ENCODE data around the gene PPP1R11.

PPP1R11 gene

DNA sequence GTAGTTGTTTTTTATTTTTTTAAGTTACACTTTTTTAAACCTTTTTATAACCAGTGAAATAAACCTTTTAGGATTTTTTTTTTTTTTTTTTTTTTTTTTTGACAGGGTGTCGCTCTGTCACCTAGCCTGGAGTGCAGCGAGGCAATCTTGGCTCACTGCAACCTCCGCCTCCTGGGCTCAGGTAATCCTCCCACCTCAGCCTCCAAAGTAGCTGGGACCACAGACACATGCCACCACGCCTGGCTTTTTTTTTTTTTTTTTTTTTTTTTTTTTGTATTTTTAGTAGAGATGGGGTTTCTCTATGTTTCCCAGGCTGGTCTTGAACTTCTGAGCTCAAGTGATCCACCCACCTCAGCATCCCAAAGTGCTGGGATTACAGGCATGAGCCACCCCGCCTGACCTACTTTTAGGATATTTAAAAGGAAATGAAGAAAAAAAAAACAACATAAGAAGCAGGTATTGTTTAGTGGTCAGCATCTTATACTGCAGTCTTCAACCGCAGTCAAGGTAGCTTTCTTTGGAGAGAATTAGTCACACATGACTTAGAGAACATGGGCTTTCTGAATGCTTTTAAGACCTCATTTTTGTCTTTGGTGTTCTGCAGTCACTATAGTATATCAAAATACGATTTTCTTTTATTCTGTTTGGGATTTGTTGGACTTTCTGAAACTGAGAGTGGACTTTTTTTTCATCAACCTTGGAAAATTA lies 4.4 kb upstream of the PPP1R11 start:
- no peak for DNase-seq

DNA sequence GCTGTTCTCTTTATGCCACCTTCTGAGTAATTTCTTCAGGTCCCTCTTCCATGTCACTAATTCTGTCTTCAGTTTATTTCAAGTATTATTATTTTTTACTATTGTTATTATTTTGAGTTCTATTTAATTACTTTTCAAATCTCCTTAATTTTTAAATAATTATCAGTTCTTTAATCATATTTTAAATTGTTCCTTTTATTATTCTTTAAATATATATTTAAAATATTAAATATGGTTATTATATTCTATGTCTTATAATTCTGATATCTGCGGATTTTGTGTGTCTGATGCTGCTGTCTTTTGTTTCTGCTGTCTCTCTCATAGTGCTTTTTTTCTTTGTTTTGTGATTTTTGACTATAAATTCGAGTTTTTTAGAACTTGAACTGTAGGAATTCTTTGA lies 3.7 kb upstream of the PPP1R11 start:
- DNase-seq: no peak

DNA sequence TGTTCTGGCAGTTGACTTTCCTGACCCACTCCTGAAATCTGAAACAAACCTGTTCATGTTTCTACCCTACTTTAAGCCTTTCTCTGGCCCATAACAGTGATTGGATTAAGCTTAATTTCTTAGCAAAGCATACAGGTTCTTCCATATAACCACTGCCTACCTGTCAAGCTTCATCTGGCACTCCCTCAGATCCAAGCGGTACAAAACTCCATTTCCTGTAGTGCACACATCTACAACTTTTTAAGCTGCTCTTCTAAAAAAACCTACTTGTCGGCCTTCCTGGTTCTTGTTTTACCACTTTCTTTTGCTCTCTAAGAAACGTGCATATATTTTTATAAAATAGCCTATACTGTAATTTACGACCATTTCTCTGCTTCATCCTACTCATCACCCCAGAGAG lies 916 bp upstream of the PPP1R11 start:
- DNase-seq: no peak

DNA sequence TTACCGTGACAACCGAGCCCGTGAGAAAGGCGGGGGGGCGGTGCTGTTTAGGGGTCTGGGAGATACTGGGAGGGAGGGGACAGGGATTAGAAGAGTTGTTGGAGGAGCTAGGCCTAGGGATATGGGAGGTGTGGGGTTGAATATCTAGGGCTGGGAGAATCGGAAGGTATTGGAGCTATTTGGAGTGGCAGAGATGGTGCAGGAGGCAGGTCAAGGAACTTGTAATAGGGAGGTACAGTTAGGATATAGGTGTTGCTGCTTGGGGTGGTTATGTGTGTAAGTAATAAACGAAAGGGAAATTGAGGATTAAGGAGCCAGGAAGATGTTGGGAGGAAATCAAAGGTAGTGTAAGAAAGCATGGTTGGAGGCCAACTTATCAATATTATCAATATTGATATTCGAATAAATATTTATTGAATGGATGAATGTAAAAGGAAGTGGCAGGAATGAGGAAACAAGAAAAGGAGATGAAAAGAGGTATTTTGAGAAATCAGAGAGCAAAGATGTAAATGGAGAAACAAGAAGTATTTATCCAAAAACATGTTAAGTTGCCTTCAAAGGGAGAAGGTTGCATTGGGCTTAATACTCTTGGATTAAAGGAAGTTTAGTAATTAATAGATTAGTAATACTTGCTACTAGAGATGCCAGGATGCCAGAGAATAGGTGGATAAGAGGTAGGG lies 602 bp downstream of the PPP1R11 start:
- no peak for DNase-seq

DNA sequence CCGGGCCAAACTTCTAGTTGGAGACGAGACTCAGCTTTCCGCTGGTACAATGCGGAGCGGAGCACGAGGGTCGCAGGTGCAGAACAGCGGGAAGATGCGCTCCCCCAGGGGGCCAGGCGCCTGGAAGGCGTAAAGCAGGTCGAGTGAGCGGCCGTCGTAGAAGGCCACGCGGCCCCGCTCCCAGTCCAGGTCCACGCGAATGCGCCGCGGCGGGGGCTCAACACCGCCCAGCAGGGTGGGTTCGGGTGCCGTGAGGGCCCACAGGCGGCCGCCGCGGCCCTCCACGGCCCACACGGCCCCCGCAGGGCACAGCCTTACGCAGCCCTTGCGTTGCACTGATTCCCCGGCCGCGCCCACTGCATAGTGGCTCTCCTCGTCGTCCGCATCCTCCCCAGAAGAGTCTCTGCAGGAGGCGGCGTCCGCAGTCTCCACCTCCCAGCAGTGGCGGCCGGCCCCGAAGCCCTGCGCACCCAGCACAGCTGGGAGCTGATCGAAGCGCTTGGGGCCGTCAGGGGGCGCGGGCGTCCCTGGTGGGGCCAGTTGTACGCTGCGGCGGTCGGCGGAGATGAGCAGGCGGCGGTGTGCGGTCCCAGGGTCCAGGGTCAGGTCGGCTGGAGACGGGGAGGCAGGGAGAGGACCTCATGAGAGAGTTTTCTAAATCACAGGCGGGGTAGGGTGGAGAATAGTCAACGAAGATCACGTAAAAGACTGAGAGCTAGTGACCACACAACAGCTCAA lies 4.3 kb downstream of the PPP1R11 start:
- DNase-seq: peak; percentile 70

DNA sequence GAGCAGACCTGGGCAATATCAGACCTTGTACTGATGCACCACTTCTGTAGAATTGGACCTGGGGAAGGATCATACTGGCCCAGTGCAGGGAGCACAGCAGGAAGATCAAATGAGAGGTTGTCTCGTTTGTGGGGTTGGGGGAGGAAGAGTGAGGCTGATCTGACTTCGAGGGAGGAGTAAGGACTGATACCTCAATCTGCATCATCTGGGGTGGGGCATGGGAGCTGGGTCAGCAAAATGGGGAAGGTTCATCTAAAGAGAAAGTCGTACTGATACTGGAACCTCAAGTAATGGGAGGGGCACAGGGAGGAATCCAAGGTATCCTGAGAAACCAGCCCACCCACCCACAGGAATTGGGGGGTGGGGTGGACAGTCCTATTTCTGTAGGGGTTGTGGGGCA lies 4.9 kb downstream of the PPP1R11 start:
- no peak for DNase-seq

DNA sequence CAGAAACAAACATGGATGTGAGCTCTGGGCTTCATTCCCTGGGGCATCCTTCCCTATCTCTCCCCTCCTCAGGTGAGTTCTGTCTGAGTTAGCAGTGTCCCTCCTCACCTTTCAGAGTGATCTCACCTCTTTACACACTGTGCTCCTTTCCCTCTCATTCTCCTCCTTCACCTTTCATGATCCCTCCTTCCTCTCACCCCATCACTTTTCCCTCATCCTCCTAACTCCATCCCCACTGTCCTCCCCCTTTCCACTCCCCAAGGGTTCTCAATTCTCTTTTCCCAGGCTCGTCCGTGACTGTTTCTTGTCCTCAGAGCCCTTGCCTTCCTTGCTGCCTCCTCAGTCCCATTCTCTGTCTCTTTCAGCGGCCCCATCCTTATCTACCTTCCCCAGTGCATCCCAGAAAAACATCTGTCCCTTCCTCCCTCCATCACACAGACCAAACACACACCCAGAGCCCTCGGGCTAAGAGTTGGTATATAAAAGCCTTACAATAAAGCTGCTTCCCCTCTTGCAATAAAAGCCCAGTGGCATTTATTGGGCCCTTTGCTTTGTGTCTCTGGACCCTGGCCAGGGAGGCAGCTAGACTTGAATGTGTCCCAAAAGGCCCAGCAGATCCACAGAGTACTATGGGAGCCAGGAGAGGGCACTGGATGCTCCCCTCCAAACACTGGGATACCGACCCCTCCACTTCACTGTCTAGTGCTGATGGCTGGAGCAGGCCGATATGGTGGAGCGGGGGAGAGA lies 6.7 kb downstream of the PPP1R11 start:
- no peak for DNase-seq

DNA sequence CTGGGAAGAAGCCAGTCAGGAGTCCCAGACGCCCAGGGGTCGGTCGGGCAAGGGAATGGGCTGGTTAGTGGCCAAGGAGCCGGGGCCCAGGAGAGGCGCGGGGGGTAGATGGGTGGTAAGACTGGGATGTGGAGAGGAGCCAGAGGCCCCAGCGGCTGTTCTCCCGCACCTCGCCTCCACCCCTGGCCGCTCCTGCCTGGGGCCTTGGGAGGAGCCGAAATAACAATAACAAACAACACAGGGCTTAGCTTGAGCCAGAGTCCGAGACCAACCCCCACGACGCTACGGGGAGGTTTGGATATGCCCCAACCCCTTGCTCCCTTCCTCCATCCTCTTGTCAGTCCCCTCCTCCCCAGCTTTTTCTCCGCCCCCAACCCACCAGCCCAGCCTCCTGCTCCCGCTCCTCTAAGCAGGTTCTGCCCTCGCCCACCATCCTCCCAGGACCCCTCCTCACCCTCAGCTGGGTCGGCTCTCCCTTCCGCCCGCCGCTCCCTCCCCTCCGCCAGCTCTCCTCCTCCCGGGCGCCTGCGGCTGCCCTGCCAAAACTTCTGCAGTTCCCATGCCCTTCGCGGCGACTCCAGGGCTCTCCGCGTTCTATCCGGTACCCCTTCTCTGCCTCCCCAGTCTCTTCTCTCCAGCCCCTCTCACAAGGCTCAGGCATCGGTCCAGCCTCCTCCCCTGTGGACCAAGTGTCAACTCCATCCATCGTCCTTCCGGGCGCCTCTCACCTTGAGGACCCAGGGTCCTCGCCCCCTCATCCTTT lies 7.5 kb downstream of the PPP1R11 start:
- no peak for DNase-seq

DNA sequence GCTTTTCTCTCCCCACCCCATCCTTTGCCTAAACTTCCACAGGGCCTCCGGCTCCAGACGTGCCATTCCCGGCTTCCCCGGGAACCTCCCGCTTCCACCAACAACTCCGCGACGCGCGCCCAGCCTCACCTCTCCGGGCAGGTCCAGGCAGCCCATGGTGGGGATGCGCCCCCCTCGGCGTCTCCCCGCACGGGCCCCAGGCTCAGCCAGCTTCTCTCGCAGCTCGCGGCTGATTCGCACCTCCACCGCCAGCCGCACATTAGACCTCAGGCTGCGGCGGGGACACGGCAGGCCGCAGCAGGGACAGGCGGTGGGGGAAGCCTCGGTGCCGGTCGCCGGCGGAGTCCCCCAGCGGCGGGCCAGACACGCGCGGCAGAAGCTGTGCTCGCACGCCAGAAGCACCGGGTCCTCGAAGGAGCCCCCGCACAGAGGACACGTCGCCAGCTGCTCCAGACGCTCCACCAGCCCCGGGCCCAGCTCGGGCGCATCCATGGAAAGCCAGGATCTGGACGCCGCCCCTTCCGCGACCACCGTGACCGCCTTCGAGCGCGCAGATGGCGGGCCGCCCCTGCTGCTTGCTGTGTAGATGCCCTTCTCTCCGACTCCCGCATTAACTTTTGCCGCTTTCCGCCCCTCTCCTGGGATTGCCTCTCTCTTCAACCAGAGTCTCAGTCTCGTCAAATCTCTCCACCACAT lies 8.2 kb downstream of the PPP1R11 start, which contains the start of gene RNF39:
Gene RNF39, minus strand, starts transcription at position 676 of the 696 bp plus-strand sequence. Its CDS starts 184 bp downstream, at position 492.
- DNase-seq: peak; percentile 72

DNA sequence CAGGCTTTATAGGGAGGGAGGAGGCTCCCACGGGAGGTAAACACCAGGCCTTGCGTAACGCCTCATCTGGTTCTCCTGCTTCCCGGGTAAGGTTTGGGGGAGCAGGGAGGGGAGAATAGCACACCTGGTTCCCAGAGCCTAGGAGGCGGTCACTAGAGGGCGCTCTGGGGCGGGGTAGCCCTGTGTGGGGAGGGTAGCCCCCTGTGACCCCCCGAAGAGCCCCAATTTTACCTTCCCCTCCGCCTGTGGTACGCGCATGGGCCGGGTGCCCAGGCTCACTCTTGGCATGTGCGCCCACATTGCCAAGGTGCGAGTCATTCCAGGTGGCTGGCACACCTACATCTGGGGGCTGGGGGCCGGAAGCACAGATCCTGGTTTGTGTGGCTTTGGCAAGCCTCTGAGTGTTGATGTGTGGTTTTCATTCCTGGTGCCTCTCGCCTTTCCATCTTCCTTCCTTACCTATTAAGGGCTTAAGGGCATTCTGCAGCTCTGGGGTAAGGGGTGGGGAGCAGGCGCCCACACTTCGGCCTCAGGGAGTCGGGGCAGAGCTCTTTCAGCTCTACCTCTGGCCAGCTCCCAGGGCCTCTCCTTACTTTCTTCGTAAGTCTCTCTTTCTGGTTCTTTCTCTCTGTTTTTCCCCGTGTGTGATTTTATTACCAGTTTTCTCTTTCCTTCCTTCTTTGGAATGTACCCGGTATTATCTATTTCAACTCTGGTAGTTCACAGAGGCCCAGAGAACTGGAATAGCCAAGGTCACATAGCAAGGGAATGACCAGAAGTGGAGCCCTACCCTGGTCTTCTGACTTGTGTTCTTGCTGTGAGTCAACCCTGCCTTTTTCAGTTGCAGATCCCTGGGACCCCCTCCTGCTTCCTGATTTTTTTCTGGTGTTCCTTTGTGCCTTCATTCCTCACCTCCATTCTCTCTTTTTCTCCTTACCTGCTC lies 9.1 kb downstream of the PPP1R11 start:
- no peak for DNase-seq

DNA sequence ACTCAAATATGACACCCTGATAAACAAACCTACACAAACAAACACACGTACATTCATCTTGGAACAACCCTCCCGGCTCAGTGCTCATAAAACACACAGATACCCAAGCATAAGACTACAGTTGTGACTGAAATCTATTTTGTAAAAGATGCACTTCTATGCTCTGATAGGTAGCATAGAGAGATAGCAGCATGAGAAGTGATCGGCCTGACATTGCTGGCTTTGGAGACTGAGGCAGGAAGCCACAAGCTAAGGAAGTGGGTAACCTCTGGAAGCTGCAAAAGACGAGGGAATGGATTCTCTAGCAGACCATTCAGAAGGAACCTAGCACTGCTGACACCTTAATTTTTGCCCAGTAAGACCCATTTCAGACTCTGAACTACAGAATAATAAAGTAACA lies 10.2 kb downstream of the PPP1R11 start:
- no peak for DNase-seq

DNA sequence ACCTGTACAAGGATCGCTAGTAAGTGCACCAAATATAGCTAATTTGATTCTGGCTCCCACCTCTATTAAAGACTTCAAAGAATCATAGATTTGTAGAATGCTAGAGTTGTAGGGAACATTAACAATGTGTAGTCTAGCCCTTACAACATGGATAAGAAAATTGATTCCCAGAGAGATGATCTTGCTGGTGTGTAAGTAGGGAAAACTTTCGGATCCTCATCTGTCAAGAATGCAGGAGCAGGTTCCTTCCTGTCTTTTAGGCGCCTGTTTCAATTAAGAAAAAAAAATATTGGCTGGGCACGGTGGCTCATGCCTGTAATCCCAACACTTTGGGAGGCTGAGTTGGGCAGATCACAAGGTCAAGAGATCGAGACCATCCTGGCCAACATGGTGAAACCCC lies 20.9 kb downstream of the PPP1R11 start:
- no peak for DNase-seq

DNA sequence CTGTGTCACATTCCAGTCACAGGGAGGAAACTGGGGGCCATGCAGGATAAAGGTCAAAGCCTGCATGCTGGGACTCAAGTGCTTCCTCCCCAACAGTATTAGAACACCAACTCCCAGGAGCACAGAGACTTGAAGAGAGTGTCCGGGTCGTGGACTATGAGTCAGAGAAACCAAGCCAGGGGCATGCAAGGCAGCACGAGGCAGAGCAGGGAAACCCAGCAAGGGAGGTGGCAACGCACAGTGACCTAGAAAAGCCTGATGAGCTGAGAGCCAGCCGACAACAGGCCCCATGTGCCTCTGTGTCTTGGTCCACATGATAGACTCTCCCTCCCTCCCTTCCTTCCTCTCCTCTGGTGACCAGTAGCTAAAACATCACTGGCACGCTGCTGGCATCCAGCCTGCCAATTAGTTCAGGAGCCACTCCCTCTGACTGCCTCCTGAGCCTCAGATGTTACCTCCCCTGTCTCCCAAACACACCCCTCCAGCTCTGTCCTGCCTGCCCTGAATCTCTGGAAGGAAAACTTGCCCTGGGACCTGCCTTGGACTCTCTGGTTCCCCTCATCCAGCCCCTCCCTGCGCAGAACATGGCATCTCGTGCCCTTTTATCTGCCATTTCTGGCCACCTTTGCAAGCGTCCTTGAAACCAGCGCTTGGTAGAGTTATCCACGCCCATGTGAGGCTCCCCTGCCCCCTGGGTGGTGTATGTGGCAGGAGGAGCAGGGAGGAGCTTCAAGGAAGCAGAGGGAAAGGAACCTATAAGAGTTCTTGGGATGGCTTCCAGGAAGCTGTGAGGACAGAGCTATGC lies 24.8 kb downstream of the PPP1R11 start:
- DNase-seq: peak; percentile 37

DNA sequence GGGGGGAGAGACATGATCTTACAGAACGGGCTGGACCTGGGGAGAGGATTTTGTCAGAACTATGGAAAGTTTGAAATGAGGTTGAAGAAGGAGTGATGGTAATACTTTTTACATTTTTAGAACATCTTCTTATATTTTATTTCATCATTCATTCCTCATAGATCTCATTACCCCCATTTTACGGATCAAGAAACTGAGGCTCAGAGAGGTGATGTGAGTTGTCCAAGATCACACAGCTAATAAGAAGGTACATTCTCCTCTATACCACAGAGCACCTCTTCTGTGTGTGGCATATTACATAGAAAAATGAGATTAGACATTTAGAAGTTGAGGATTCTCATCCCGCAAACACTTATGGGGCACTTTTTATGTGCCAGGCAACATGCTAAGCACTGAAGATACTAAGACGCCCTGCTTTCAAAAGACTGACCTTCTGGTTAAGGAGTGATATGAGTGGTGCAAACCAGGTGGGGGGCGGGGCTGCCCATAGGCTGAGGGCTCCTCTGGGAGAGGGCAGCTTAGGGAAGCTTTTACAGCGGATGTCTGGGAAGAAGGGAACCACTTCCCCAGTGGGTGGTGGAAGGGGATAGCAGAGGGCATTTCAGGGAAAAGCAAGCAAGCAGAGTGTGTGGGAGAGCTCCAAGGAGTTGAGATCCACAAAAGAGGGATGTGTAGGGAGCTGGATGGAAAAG lies 26.0 kb downstream of the PPP1R11 start:
- no peak for DNase-seq

DNA sequence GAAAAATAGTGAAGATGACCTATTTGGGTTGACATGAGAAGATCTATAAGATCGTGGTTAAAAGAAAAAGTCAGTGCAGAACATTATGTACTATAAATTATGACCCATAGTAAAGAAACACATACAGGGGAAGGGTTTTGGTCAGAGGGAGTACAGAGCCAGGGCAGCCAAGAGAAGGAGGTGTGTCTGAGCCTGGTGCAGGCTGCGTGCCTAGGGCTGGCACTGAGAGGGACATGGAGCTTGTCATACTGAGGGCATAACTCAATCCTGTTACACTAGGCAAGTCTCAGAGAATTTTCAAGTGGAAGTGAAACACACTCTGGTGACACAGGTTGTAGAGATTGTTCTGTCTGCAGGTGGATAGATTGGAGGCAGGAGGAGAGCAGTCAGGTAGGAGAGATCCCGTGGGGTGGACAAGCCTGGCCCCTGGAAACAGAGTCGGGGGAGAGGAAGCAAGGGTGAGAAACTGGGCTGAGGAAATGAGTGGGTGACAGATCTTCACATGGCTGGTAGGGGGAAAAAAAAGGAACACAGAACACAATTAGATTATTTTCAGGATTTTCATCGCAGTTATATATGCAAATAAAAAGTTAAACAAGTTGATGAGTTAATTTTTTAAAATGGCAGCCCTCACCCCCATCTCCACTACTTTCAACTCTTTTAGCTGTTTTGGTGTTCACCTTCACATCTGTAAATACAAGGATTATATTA lies 27.1 kb downstream of the PPP1R11 start:
- DNase-seq: no peak

DNA sequence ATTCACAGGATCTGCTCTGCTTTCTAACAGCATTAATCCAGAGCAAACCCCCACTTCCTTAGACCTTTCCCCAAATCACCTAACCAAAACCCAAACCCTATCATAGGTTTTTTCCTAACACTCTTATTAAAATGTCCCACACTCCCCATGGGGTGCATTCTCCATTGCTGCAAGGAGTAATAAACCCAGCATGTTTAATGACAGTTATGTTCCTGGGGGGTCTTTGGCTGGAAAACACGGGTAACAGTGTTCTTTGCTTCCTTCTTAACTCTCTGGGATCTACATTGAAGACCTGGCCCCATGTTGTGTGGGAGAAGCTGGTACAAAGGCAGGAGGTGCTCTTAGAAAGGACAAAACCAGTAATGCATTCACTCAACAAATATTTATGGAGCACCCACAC lies 29.8 kb downstream of the PPP1R11 start:
- DNase-seq: no peak

DNA sequence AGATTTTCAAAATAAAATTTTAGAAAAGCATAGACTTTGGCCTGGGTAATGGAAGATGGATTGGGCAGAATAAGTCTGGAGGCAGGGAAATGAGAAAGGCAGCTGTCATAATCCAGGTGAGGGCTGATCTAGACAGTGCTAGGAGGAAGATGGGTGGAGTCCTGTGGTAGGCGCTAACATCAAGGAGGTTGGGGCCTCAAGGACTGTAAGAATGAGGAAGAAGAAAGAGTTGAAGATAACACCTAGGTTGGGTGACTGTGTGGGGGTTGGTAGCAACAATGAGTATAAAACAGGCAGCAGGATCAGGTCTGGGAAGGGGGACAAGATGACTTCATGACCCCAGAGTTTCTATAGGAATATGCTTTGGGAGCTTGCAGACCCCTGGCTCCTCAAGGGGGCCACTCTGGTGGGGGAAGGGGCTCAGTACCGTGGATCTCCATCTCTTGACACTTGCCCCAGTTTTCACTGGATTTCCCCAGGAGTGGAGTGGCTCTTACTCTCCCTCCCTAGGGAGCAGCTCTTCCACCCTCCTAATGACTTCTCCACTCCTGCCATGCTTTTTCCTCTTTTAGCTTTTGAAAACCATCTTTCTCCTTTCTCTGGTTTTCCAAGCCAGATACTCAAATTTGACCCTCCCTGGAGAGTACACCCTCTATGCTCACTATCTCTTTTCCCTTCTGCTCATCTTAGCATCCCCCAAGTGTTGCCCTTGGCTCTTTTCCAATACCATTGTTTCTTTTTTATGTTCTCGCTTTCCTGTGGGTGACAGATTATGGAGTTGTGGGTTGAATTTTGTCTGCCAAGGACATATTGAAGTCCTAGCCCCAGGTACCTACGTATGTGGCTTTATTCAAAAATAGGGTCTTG lies 31.1 kb downstream of the PPP1R11 start:
- DNase-seq: no peak

Measured in retina (tissue), 1 donor.